HG03064 (cell line): Measurements from ENCODE around the gene AKAP8L.

Experiments
- ATAC-seq: cut with Tn5 transposase; IDR thresholded peaks from one replicate; pipeline ENCODE4 v1.9.1; 2021; ENCODE audit warnings: low read depth; ENCODE audit not compliant: unreplicated experiment

Gene AKAP8L

DNA sequence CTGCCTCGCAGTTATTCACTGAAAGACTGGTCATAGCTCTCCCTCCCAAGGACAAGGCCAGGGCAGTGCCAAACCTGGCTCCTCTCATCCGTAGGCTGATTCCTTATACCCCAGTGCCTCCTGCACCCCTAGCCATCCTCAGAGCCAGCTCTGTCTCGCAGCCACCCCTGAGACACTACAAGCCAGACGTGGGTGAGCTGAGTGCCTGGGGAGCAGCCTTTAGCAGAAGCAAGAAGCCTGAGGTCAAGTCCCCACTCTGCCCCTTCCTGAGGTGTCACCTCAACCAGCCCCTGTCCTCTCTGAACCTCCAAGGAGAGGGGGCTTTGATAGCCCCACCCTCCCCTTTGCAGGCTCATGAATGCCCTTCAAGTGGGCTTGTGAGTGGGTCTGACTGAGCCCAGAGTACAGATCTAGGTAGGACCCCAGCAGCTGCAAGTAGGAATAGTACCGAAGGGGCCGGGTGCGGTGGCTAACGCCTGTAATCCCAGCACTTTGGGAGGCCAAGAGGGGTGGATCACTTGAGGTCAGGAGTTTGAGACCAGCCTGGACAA, 14.8 kb upstream of the AKAP8L start:
- ATAC-seq, result no peak

GRCh38 chr19:15432629-15433518, 14.1 kb upstream of the AKAP8L start:
- ATAC-seq, result peak; percentile 63

- no peak for ATAC-seq
Measured at GRCh38 chr19:15432018-15432494, 13.3 kb upstream of the AKAP8L start.

DNA sequence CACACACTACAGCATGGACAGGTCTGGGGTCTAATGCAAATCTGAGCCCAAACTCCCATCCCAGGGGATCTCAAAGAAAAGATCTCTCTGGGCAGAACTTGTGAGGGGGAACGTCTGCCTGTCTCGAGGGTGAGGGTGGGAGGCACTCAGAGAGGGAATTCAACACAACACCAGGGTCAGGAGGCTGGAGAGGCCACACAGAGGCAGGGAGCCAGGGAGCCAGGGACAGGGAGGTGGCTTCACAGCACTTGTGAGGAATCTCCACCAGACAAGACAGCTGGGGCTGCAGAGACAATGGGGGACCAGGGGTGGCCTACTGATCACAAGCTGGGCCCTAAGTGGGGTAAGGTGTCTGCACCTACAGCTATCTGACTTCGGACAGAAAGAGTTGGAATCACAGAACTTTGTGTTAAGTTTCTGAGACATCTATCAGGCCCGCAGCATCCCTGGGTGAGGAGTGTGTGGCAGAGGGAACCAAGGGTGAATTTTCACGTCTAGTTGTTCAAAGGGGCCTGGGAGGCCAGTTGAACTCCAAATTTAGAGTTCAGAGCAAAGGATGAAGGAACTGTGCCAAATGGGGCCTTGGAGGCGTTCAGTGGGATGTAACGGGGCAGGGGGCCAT, 12.7 kb upstream of the AKAP8L start:
- ATAC-seq, result no peak

DNA sequence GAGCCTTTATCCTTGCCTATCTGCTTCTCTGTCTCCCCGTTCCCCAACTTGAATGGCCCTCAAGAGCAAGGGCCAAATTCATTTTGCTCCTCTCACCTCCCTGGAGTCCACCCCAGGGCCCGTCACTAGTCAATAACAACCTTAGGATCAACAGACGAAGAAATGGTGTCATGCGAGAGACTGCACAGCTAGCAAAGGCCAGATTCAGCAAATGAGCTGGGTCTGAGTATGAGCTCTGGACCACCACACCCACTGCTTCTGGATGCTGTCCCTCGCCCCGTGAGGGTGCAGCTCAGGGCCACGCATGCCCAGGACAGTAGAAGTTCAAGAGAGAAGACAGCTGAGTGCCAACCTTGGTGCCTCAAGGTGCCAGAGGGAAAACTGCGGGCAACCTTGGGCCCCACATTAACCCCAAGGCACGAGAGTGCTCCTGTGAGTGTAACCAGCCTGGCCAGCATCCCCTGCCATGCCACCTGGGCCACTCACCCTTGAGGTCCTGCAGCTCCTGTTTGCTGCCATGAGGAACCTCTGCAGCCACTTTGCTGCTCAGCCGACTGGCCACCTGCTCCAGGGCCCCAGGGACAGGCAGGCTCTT, 11.8 kb upstream of the AKAP8L start:
- no peak for ATAC-seq

DNA sequence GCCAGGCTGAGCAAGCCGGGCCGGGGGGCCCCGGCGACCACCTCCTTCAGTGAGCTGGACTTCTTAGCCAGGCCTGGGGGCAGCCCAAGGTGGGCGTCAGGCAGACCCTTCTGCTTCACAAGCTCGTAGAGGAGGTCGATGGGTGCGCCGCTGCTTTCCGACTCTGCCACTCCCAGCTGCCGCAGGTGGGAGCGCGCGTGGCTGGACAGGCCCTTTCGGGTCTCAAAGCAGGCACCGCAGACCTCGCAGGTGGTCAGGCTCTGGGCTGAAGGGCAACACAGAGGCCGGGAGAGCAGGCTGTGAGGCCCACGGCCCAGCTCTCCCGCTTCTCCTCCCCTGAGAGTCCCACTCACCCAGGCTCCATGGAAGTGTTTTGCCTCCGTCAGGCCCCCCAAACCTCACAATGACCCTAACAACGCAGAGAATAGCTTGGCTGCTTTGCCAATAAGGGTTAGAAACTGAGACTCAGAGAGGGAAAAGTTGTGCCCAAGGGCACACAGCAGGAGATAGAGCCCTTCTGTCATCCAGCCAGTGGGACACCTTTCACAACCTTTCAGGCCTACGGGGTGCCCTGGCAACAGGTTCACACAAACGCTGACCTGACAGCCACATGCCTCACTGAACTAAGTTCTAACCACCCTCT, 11.2 kb upstream of the AKAP8L start:
- ATAC-seq, result no peak

GRCh38 chr19:15428956-15429824, 10.4 kb upstream of the AKAP8L start:
- no peak for ATAC-seq

- no peak for ATAC-seq
Measured at GRCh38 chr19:15427991-15428471, 9.2 kb upstream of the AKAP8L start.

DNA sequence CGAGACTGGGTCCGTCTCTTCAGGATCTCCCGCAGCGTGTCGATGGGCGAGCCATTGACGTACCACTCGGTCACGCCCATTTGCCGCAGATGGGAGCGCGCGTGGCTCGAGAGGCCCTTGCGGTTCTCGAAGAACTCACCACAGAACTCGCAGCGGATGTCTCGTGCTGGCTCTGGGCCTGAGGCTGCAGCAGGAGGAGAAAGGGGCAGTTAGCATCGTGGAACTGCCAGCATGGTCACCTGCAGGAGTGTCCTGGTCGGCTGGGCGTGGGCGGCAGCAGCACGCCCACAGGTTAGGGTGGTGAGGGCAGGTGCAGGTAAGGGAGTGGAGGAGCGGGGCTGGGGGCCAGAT, 8.5 kb upstream of the AKAP8L start:
- no peak for ATAC-seq

GRCh38 chr19:15426485-15427349, 7.9 kb upstream of the AKAP8L start:
- ATAC-seq, result no peak

- ATAC-seq, result no peak
Measured at GRCh38 chr19:15425321-15425950, 6.6 kb upstream of the AKAP8L start.

GRCh38 chr19:15424692-15425272, 6.0 kb upstream of the AKAP8L start:
- no peak for ATAC-seq

DNA sequence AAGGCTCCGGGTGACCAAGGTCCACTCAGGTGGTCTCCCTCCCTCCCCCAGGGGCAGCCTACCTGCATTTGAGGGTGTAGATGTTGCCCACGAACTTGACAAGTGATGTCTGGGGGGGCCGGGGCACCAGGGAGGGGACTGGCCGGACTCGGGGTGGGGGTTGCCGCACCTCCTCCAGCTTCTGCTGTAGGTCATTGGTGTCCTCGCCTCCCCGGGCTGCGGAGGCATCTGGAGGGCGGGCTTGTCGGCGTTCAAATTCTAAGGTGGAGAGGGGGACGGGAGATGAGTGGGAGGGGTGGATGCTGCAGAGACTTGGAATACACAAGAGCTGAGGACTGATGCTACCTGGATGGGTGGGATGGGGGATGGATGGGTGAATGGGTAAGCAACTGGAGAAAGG, 5.3 kb upstream of the AKAP8L start:
- no peak for ATAC-seq

DNA sequence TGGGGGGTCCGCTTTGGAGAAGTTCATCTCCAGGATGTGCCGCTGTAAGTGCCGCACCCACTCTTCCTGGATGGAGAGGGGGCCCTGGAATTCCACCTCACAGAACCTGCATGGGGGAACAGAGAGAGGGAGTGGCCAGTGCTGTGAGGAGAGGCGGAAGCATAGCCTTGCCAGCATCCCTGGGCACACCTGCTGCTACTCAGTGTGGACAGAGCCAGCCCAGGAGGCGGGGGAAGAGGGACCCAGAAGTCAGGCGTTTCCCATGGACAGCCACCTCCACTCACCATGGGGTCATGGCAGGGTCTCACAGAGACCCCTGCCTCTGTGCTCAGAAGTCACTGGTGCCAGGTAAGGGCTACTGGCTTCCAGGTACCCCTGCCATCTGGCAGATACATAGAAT, 4.3 kb upstream of the AKAP8L start:
- no peak for ATAC-seq

- no peak for ATAC-seq
Measured at GRCh38 chr19:15422296-15423075, 3.7 kb upstream of the AKAP8L start.

DNA sequence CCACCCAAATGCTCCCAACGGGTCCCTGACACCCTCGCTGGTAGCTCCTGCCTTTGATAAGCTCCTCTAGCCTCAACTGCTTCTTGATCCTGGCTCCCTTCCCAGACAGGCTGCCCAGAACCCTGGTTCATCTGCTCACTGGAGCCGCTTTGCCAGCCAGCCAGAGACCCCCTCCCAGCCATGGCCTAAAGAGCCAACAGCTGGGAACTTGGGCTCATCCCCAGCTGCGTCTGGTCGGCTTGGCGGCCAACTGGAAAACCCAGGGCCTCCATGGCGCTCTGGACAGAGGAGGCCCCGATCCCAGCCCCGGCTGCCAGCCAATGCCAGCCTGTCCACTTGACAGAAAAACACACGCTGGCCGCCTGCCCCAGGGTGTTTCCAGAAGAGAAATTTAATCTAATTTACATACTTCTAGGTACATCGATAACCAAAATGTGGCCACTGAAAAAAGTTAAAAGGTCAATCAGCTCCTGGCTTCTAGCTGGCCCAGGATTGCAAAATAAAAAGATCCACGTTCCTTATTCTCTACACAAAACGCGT, 3.0 kb upstream of the AKAP8L start:
- ATAC-seq, result no peak

GRCh38 chr19:15421136-15421695, 2.4 kb upstream of the AKAP8L start:
- no peak for ATAC-seq
